SJCRH30 (cell line): ENCODE data around the gene SETDB1. TPM values are rescaled to one million over a fixed set of nuclear protein-coding genes. Genes with fewer than 3 reads are reported as not detected.

Experiments used
- DNase-seq, 2 experiments: peaks; one replicate each; pipeline ENCODE4 v3.0.0-alpha.2; 2015 to 2020
- H3K27ac ChIP-seq: fragments of 250-450 bp; sonication (Bioruptor Pico); 2 replicates; pipeline ENCODE4 v1.5.1; 2020; ENCODE audit warnings: mild to moderate bottlenecking, moderate library complexity
- H3K27me3 ChIP-seq: fragments of 250-450 bp; sonication (Bioruptor Pico); 2 replicates; pipeline ENCODE4 v1.5.1; 2020; ENCODE audit warnings: mild to moderate bottlenecking, moderate library complexity
- H3K36me3 ChIP-seq: fragments of 250-450 bp; sonication (Bioruptor Pico); 2 replicates; pipeline ENCODE4 v1.5.1; 2020; ENCODE audit warnings: mild to moderate bottlenecking, moderate library complexity
- H3K4me1 ChIP-seq: fragments of 250-450 bp; sonication (Bioruptor Pico); 2 replicates; pipeline ENCODE4 v1.5.1; 2020; ENCODE audit warnings: mild to moderate bottlenecking, moderate library complexity
- H3K4me3 ChIP-seq: fragments of 250-450 bp; sonication (Bioruptor Pico); 2 replicates; pipeline ENCODE4 v1.5.1; 2020; ENCODE audit warnings: mild to moderate bottlenecking, moderate library complexity
- H3K9me3 ChIP-seq: fragments of 250-450 bp; sonication (Bioruptor Pico); replicated peaks from 2 replicates; pipeline ENCODE4 v1.5.1; 2020; ENCODE audit warnings: mild to moderate bottlenecking, moderate library complexity
- total RNA-seq: library from RNA; depleted of rRNA; stranded (reverse); fragments of >200 nt; shearing (Covaris generic); gene quantifications from 2 replicates; pipeline ENCODE4 v1.2.3, GENCODE V29; 2014; rRNA removed

Gene SETDB1
- total RNA-seq, 1 experiment from 2014 or later: 46.2 TPM

GRCh38 chr1:151010346-151010726, 84.2 kb downstream of the SETDB1 start:
- Histone ChIP-seq H3K9me3 (no peaks in the 10 kb centered on the region), H3K4me3 (no peak overlapping the region), H3K4me1 (peaks cover 3% of the 10 kb centered on the region; the same call in 1 of the 2 replicates), H3K27me3 (no peaks in the 10 kb centered on the region), H3K36me3 (no peaks in the 10 kb centered on the region), H3K27ac (no peak overlapping the region)
- DNase-seq: no peak

GRCh38 chr1:151011154-151011850, 85.1 kb downstream of the SETDB1 start:
- no peak for DNase-seq
- H3K36me3 ChIP-seq: no peaks in the 10 kb centered on the region
- no peaks in the 10 kb centered on the region for H3K27me3 ChIP-seq
- H3K27ac ChIP-seq: no peak overlapping the region
- no peak overlapping the region for H3K4me3 ChIP-seq
- H3K9me3 ChIP-seq: no peaks in the 10 kb centered on the region
- no peaks in the 10 kb centered on the region for H3K4me1 ChIP-seq

GRCh38 chr1:151012684-151013471, 86.7 kb downstream of the SETDB1 start:
- Histone ChIP-seq H3K4me3 (no peak overlapping the region), H3K36me3 (no peaks in the 10 kb centered on the region), H3K27ac (no peak overlapping the region), H3K27me3 (no peaks in the 10 kb centered on the region), H3K4me1 (no peaks in the 10 kb centered on the region), H3K9me3 (no peaks in the 10 kb centered on the region)
- DNase-seq: no peak

GRCh38 chr1:151013518-151013917, 87.4 kb downstream of the SETDB1 start:
- H3K27me3 ChIP-seq: no peaks in the 10 kb centered on the region
- no peaks in the 10 kb centered on the region for H3K4me1 ChIP-seq
- no peaks in the 10 kb centered on the region for H3K9me3 ChIP-seq
- DNase-seq: no peak
- H3K27ac ChIP-seq: no peak overlapping the region
- H3K36me3 ChIP-seq: no peaks in the 10 kb centered on the region
- no peak overlapping the region for H3K4me3 ChIP-seq

Other genes starting within 250 kb of the SETDB1 start
- gene GOLPH3L, start 229.2 kb upstream of the SETDB1 start, total RNA-seq: 8.9 and 11.6 TPM in 2 replicates
- 0.36 TPM in 1 of 2 replicates, not detected in the other for gene HORMAD1, start 205.5 kb upstream of the SETDB1 start, total RNA-seq
- 14.2 and 14.4 TPM in 2 replicates for gene CTSS, start 160.6 kb upstream of the SETDB1 start, total RNA-seq
- 0.97 and 1.3 TPM in 2 replicates for gene CTSK, start 118.1 kb upstream of the SETDB1 start, total RNA-seq
- 25.4 and 26.0 TPM in 2 replicates for gene ARNT, start 49.8 kb upstream of the SETDB1 start, total RNA-seq
- gene CTXND2, start 39.2 kb upstream of the SETDB1 start, total RNA-seq: not detected in 2 replicates
- gene CERS2, start 48.5 kb downstream of the SETDB1 start, total RNA-seq: 87.3 and 95.2 TPM in 2 replicates
- gene ANXA9, start 55.9 kb downstream of the SETDB1 start, total RNA-seq: not detected in 2 replicates
- 2.0 and 2.5 TPM in 2 replicates for gene MINDY1, start 80.5 kb downstream of the SETDB1 start, total RNA-seq
- gene PRUNE1, start 82.1 kb downstream of the SETDB1 start, total RNA-seq: 15.0 and 17.4 TPM in 2 replicates
- gene BNIPL, start 110.2 kb downstream of the SETDB1 start, total RNA-seq: 0.22 and 0.56 TPM in 2 replicates
- gene C1orf56, start 121.4 kb downstream of the SETDB1 start, total RNA-seq: 1.8 and 2.0 TPM in 2 replicates
- 42.2 and 48.3 TPM in 2 replicates for gene CDC42SE1, start 133.3 kb downstream of the SETDB1 start, total RNA-seq
- 14.9 and 15.7 TPM in 2 replicates for gene MLLT11, start 134.0 kb downstream of the SETDB1 start, total RNA-seq
- 3.0 and 3.2 TPM in 2 replicates for gene GABPB2, start 144.4 kb downstream of the SETDB1 start, total RNA-seq
- 11.2 and 12.5 TPM in 2 replicates for gene SEMA6C, start 220.3 kb downstream of the SETDB1 start, total RNA-seq
- not detected in 2 replicates for gene TNFAIP8L2, start 230.3 kb downstream of the SETDB1 start, total RNA-seq
- gene LYSMD1, start 239.5 kb downstream of the SETDB1 start, total RNA-seq: 13.4 and 15.8 TPM in 2 replicates
- 48.9 and 57.8 TPM in 2 replicates for gene SCNM1, start 239.8 kb downstream of the SETDB1 start, total RNA-seq
- gene TMOD4, start 249.6 kb downstream of the SETDB1 start, total RNA-seq: not detected in 2 replicates